ENCODE data around the gene ACOX2. TPM values are rescaled to one million over a fixed set of nuclear protein-coding genes. Genes with fewer than 3 reads are reported as not detected.

Gene ACOX2
- total RNA-seq, 2 donors from 2014 or later, result 20.8 to 22.2 TPM

DNA sequence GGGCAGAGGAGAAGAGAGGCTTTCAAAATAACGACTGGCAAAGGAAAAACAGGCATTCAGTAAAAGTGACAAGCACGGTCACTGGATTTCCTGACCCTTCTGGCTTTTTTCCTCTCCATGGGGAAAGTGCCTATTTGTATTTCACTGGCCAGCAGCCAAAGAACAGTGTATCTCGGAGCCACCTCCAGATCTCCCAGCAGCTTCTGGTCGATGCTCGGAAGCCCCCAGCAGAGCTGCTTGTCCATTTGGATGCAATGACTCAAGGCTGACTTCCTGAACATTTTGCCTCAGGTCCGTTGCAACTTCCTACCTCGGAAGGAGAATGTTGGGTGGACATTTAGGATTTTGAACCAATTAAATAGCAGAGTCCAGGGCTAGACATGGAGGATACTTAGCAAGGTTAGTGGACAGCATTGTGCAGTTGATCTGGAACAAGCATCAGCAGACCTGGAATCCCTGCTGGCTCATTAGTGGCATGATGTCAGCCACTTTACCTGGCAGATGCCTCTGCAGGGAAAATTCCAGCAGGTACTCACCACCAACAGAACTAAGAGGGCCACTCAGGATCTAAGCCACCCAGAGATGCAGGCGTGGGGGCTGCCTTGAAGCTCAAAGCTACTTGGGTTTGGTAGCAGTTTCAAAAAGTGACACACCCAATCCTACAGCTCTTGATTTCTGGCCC lies 39.1 kb upstream of the ACOX2 start:
- H3K4me3 ChIP-seq, result no peak overlapping the region
- no peak for DNase-seq (ENCODE audit: low spot score)

GRCh38 chr3:58574682-58575081 lies 37.7 kb upstream of the ACOX2 start:
- ATAC-seq (ENCODE audit: insufficient number of reproducible peaks, low FRiP score, low read depth) (no peak), DNase-seq (ENCODE audit: low spot score) (no peak)
- Histone ChIP-seq H3K36me3 (no peaks in the 10 kb centered on the region), H3K4me1 (ENCODE audit: control insufficient read depth in 1 of 2, low read depth in 2 of 2) (peaks cover 0 to 16% of the 10 kb centered on the region in 2 donors), H3K27me3 (replicated peaks; ENCODE audit: insufficient read depth) (no peaks in the 10 kb centered on the region), H3K27ac (no peak overlapping the region), H3K4me3 (no peak overlapping the region), H3K9me3 (no peaks in the 10 kb centered on the region)
- TF ChIP-seq CTCF (IDR thresholded peaks at IDR 0.05), result no peak

More for the DNA sequence above, 39.1 kb upstream of the ACOX2 start:
- ATAC-seq (ENCODE audit: insufficient number of reproducible peaks, low FRiP score, low read depth), result no peak
- no peak for TF ChIP-seq CTCF (IDR thresholded peaks at IDR 0.05)
- Histone ChIP-seq H3K36me3 (no peaks in the 10 kb centered on the region), H3K27me3 (replicated peaks; ENCODE audit: insufficient read depth) (no peaks in the 10 kb centered on the region), H3K9me3 (no peaks in the 10 kb centered on the region), H3K27ac (peak overlapping the region in 1 of 2 donors; percentile 43), H3K4me1 (ENCODE audit: control insufficient read depth in 1 of 2, low read depth in 2 of 2) (peaks cover 0 to 16% of the 10 kb centered on the region in 2 donors)

GRCh38 chr3:58574106-58574505 lies 37.1 kb upstream of the ACOX2 start:
- TF ChIP-seq CTCF (IDR thresholded peaks at IDR 0.05), result no peak
- Histone ChIP-seq H3K4me3 (no peak overlapping the region), H3K27me3 (replicated peaks; ENCODE audit: insufficient read depth) (no peaks in the 10 kb centered on the region), H3K9me3 (no peaks in the 10 kb centered on the region), H3K36me3 (no peaks in the 10 kb centered on the region), H3K4me1 (ENCODE audit: control insufficient read depth in 1 of 2, low read depth in 2 of 2) (peaks cover 0 to 16% of the 10 kb centered on the region in 2 donors), H3K27ac (no peak overlapping the region)
- DNase-seq (ENCODE audit: low spot score), result no peak
- no peak for ATAC-seq (ENCODE audit: insufficient number of reproducible peaks, low FRiP score, low read depth)

DNA sequence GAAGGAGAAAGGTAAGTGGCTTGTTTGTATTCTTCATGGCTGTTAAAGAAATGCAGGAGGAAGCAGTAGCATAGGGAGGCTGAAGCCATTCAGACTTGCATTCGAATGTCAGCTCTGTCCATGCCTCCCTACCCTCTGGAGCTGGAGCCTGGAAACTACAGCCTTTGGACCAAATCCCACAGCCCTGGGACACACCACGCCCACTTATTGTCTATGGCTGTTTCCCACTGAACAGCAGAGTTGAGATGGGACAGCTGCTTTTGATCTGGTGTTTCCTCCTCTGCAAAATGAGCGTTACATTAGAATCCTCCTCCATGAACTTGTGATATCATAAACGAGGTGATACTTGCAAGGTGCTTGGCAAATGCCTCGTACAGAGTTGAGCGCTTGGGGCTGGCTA lies 36.6 kb upstream of the ACOX2 start:
- Histone ChIP-seq H3K27me3 (replicated peaks; ENCODE audit: insufficient read depth) (no peaks in the 10 kb centered on the region), H3K9me3 (no peaks in the 10 kb centered on the region), H3K4me3 (no peak overlapping the region), H3K27ac (no peak overlapping the region), H3K4me1 (ENCODE audit: control insufficient read depth in 1 of 2, low read depth in 2 of 2) (peaks cover 0 to 16% of the 10 kb centered on the region in 2 donors), H3K36me3 (no peaks in the 10 kb centered on the region)
- no peak for DNase-seq (ENCODE audit: low spot score)
- ATAC-seq (ENCODE audit: insufficient number of reproducible peaks, low FRiP score, low read depth), result no peak
- TF ChIP-seq CTCF (IDR thresholded peaks at IDR 0.05), result no peak

GRCh38 chr3:58572634-58573230 lies 35.7 kb upstream of the ACOX2 start:
- DNase-seq (ENCODE audit: low spot score) (no peak), ATAC-seq (ENCODE audit: insufficient number of reproducible peaks, low FRiP score, low read depth) (no peak)
- Histone ChIP-seq H3K36me3 (no peaks in the 10 kb centered on the region), H3K9me3 (no peaks in the 10 kb centered on the region), H3K4me1 (ENCODE audit: control insufficient read depth in 1 of 2, low read depth in 2 of 2) (peaks cover 0 to 12% of the 10 kb centered on the region in 2 donors), H3K27me3 (replicated peaks; ENCODE audit: insufficient read depth) (no peaks in the 10 kb centered on the region), H3K27ac (no peak overlapping the region), H3K4me3 (no peak overlapping the region)
- no peak for TF ChIP-seq CTCF (IDR thresholded peaks at IDR 0.05)
